H7 (cell line): ENCODE results near the gene GDA. TPM values are rescaled to one million over a fixed set of nuclear protein-coding genes. Genes with fewer than 3 reads are reported as not detected.

Experiments used
- DNase-seq: peaks from one replicate; pipeline ENCODE4 v3.0.0; 2012
- H3K27me3 ChIP-seq: 2 replicates; pipeline ENCODE4 v1.6.0; 2011; ENCODE audit warnings: mild to moderate bottlenecking, low read length; ENCODE audit not compliant: control insufficient read depth, insufficient read depth
- H3K36me3 ChIP-seq: replicated peaks from 2 replicates; pipeline ENCODE4 v1.5.1; 2011; ENCODE audit warnings: low read length; ENCODE audit not compliant: control insufficient read depth, insufficient read depth
- H3K4me3 ChIP-seq: 2 replicates; pipeline ENCODE4 v1.5.1; 2011; ENCODE audit warnings: low read depth, mild to moderate bottlenecking, control low read depth, low read length, moderate library complexity; ENCODE audit not compliant: insufficient read depth
- total RNA-seq: library from RNA; depleted of rRNA; stranded (reverse); fragments of >200 nt; shearing (Covaris generic); gene quantifications from 2 replicates; pipeline ENCODE4 v1.2.3, GENCODE V29; 2014; rRNA removed

Gene GDA
- 3.1 and 3.3 TPM in 2 replicates for total RNA-seq

DNA sequence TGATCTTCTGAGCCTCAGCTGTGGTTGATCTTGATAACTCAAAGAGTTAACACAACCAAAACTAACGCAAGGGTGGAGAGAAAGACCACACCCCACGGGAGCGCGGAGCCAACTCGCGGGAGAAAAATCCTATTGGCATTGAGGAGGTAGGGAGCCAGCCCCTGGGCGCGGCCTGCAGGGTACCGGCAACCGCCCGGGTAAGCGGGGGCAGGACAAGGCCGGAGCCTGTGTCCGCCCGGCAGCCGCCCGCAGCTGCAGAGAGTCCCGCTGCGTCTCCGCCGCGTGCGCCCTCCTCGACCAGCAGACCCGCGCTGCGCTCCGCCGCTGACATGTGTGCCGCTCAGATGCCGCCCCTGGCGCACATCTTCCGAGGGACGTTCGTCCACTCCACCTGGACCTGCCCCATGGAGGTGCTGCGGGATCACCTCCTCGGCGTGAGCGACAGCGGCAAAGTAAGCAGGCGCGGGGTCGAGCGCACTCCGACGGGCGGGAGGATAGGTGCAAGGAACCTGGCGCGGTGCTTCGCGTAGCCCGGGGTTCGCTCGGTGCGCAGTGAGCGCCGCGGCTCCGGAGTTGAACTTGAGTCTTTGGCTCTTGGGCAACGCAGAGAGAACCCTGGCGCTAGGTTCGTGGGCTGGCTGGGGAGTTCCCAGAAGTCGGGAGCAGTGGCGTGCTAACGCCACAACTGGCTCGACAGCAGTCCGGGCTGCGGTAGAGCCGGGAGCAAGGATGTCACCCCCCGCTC is at the start of gene GDA:
Gene GDA (plus strand): TSS at position 210 of the 745 bp plus-strand sequence. CDS start 120 bp downstream, at position 330.
- peaks cover 33% of the 10 kb centered on the region for H3K27me3 ChIP-seq

GRCh38 chr9:72102520-72102919 is 46.7 kb upstream of the GDA start:
- Histone ChIP-seq H3K27me3 (no peaks in the 10 kb centered on the region), H3K4me3 (no peak overlapping the region), H3K36me3 (no peaks in the 10 kb centered on the region)
- no peak for DNase-seq

More for the DNA sequence above, at the start of gene GDA:
- peak within 1 kb of the TSS; percentile 45 for H3K4me3 ChIP-seq
- DNase-seq = peak; percentile 84
- H3K36me3 ChIP-seq = no peaks in the 10 kb centered on the region

- Histone ChIP-seq H3K36me3 (no peaks in the 10 kb centered on the region), H3K4me3 (no peak overlapping the region), H3K27me3 (no peaks in the 10 kb centered on the region; the same call in 1 of the 2 replicates)
- DNase-seq = no peak
These were observed 36.2 kb upstream of the GDA start for GRCh38 chr9:72113056-72113455.

DNA sequence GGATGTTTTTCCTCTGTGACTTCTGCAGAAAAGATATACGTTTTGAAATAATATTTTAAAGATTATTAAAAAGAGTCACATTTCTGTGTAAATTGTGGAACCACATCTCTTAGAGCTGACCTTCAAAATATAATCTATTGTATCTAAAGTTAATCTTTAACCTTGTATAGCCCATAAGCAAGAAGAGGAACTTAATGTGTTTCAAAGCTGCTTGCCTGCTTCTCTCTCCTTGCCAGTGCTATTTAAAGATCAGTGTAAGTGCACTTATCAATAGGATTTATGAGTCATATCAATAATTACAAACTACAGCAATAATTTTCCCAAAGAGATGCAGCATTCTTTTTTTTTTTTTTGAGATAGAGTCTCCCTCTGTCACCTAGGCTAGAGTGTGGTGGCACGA is 29.4 kb upstream of the GDA start:
- H3K36me3 ChIP-seq = no peaks in the 10 kb centered on the region
- H3K27me3 ChIP-seq = no peaks in the 10 kb centered on the region; the same call in 1 of the 2 replicates
- H3K4me3 ChIP-seq = no peak overlapping the region
- no peak for DNase-seq

GRCh38 chr9:72124947-72125346 is 24.3 kb upstream of the GDA start:
- Histone ChIP-seq H3K27me3 (no peaks in the 10 kb centered on the region), H3K36me3 (no peaks in the 10 kb centered on the region), H3K4me3 (no peak overlapping the region)
- DNase-seq = no peak

DNA sequence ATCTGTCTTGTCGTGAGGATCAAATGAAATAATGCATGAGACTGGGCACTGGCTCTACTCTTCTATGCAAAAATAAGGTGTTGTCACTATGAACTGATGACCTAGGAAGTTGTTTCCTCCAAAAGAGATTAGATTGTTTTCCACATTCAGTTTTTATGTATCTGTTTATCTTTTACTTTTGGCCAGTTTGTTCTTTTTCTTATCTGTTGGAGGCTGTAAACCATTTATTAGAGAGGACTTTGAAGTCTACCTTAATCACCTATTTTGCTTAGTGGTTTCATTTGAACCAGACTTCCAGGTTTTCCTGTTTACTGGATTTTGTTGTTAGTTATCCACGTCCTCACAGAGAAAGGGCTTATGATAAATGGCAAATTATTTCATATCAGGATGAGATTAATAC is 21.5 kb upstream of the GDA start:
- no peak overlapping the region for H3K4me3 ChIP-seq
- no peak for DNase-seq
- no peaks in the 10 kb centered on the region for H3K27me3 ChIP-seq
- no peaks in the 10 kb centered on the region for H3K36me3 ChIP-seq

GRCh38 chr9:72128526-72128925 is 20.7 kb upstream of the GDA start:
- no peaks in the 10 kb centered on the region for H3K27me3 ChIP-seq
- H3K4me3 ChIP-seq = no peak overlapping the region
- H3K36me3 ChIP-seq = no peaks in the 10 kb centered on the region
- DNase-seq = no peak

DNA sequence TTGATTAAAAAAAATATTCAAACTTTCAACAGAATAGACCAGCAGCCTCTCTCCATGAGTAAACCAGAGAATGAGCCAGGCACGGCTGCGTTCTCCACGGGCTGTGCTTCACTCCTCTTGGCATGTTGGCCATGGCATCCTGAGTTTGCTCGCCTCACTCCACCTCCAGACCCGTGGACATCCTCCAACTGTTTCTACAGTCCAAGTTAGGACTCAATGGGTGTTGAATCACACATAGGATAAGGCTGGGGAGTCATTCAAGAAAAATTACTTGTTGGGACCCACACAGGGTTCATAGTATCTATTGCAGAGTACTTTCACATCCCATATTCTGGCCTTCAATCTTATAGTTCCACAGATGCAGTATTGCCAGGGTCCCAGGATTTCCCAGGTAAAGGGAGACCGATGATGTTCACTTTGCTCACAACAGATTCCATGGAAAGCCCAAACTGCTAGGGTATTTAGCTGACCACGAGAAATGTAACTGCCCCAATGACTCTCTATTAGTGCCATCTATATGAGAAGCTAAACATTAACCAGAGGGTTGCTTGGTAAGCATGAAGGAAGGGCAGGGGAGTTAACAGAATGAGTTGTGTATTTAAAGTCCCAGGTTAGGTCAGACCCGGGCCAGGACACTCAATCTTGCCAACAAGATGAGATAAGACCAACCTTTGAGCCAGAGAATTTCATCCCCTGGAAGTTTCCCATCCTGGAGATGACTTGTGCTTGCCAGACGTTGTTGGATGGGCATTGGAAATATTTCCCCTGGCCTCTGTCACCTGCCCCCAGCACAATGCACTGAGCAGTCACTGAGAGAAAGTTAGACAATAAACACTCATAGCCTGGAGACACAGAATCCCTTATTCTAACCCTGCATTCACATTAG is 19.7 kb upstream of the GDA start:
- no peak for DNase-seq
- no peaks in the 10 kb centered on the region for H3K27me3 ChIP-seq
- H3K4me3 ChIP-seq = no peak overlapping the region
- no peaks in the 10 kb centered on the region for H3K36me3 ChIP-seq

GRCh38 chr9:72130321-72130720 is 18.9 kb upstream of the GDA start:
- DNase-seq = no peak
- H3K36me3 ChIP-seq = no peaks in the 10 kb centered on the region
- no peak overlapping the region for H3K4me3 ChIP-seq
- no peaks in the 10 kb centered on the region for H3K27me3 ChIP-seq

DNA sequence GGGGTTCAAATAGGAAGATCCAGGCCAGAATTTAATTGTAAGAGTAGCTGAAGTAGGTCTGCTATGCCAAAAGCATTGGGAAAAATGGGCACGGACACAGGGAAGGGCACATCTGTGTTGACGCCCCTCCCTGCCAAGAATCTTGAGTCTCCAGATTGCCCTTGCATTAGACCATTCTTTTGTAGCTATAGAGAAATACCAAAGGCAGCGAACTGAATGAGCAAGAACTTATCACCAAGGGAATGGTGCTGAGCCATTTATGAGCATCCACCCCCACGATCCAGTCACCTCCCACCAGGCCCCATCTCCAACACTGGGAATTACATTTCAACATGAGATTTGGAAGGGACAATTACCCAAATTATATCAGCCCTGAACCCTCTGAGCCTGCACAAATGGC is 18.0 kb upstream of the GDA start:
- Histone ChIP-seq H3K27me3 (no peaks in the 10 kb centered on the region), H3K36me3 (no peaks in the 10 kb centered on the region), H3K4me3 (no peak overlapping the region)
- no peak for DNase-seq

- H3K36me3 ChIP-seq = no peaks in the 10 kb centered on the region
- no peaks in the 10 kb centered on the region for H3K27me3 ChIP-seq
- H3K4me3 ChIP-seq = no peak overlapping the region
- DNase-seq = no peak
These were observed 17.2 kb upstream of the GDA start for GRCh38 chr9:72132052-72132451.

DNA sequence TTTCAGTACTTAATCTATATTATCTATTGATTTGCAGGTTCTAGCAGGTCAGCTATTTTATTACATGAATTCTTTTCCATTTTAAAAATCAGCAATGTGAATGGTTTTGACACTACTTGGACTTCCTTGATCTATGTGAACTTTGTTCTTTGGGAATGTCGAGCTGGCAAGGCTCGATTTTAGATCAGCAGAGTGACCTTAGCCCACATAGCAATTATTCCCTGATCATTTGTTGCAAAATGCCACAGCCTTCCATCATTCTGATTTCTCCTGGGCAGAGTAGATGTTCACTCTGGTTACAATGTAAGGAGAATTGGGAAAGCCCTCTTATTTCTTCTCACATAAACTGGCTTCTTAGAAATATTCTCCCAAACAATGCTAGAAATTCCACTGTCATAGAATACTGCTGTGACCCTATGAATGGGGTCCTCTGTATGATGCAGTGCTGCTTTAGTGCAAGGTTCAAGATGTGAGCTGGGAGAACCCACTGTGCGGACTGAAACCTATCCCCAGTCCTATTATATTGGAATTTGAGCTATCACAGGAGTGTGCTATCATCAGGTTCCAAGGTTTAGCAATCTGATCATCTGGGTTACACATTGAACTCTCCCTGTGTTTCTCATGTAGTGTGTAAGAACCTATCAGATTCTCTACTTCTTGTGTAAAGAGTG is 15.7 kb upstream of the GDA start:
- Histone ChIP-seq H3K27me3 (no peaks in the 10 kb centered on the region), H3K4me3 (no peak overlapping the region), H3K36me3 (no peaks in the 10 kb centered on the region)
- no peak for DNase-seq

DNA sequence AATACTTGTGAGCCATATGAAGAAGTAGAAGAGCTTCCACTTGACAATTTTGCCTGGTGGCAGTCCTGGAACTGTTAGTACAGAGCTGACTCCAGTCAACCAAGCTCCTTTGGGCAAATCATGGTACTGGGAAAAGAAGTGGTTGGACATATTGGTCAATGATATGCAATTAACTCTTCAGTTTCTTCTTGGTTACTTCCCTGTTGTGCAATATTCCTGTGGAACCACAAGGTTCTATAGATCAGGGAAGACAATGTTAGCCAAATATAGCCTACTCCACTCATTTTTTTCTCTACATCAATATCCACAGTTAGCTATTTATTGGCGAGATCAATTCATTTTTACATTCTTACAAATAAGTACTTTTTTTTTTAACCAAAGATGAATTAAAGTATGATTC is 14.4 kb upstream of the GDA start:
- Histone ChIP-seq H3K36me3 (no peaks in the 10 kb centered on the region), H3K27me3 (no peaks in the 10 kb centered on the region), H3K4me3 (no peak overlapping the region)
- DNase-seq = no peak

GRCh38 chr9:72137697-72138365 is 11.4 kb upstream of the GDA start:
- Histone ChIP-seq H3K36me3 (no peaks in the 10 kb centered on the region), H3K4me3 (no peak overlapping the region), H3K27me3 (no peaks in the 10 kb centered on the region)
- no peak for DNase-seq
